A673 (cell line): ENCODE results near the gene GJB5. TPM values are rescaled to one million over a fixed set of nuclear protein-coding genes. Genes with fewer than 3 reads are reported as not detected.
A peak's percentile ranks its signal among the peaks of the same experiment; 100 is the strongest.

ENCODE experiments used
- BruUV-seq: library from RNA; stranded (reverse); fragments of 400-500 nt; replicated peaks from 2 replicates; lab custom pipeline; 2021; lab: Mats Ljungman, UMichigan
- CTCF ChIA-PET: fragments of 300-600 bp; sonication (Branson Sonifier 250); formaldehyde crosslinking; loops from one replicate; lab custom pipeline; 2022; ENCODE audit warnings: antibody characterized with exemption; lab: Charles Lee
- POLR2A ChIA-PET: fragments of 300-600 bp; sonication (Branson Sonifier 250); formaldehyde crosslinking; loops from one replicate; lab custom pipeline; 2022; ENCODE audit warnings: antibody characterized with exemption; ENCODE audit not compliant: low non-redundant PET; lab: Charles Lee
- DNase-seq: peaks from one replicate; pipeline ENCODE4 v3.0.0-alpha.2; 2015; ENCODE audit warnings: low spot score
- H3K27ac ChIP-seq: fragments of 200-600 bp; sonication (generic); 2 replicates; pipeline ENCODE4 v1.5.1; 2016; ENCODE audit warnings: mixed run types, low read depth, mild to moderate bottlenecking, mixed read lengths, antibody characterized with exemption, low read length; ENCODE audit not compliant: poor library complexity, severe bottlenecking
- H3K27me3 ChIP-seq: fragments of 200-600 bp; sonication (generic); replicated peaks from 2 replicates; pipeline ENCODE4 v1.6.1; 2017; ENCODE audit warnings: mixed run types, low read depth, mild to moderate bottlenecking, mixed read lengths, antibody characterized with exemption, low read length; ENCODE audit not compliant: insufficient read depth, poor library complexity
- H3K36me3 ChIP-seq: fragments of 200-600 bp; sonication (generic); 2 replicates; pipeline ENCODE4 v1.6.1; 2016; ENCODE audit warnings: mixed run types, mild to moderate bottlenecking, mixed read lengths, antibody characterized with exemption, low read length; ENCODE audit not compliant: insufficient read depth, poor library complexity, severe bottlenecking
- H3K4me1 ChIP-seq: fragments of 200-600 bp; sonication (generic); 2 replicates; pipeline ENCODE4 v1.6.1; 2017; ENCODE audit warnings: mixed run types, mild to moderate bottlenecking, mixed read lengths, antibody characterized with exemption, low read length; ENCODE audit not compliant: insufficient read depth, poor library complexity, severe bottlenecking
- H3K4me3 ChIP-seq: fragments of 200-600 bp; sonication (generic); 2 replicates; pipeline ENCODE4 v1.5.1; 2016; ENCODE audit warnings: low read depth, mixed run types, mild to moderate bottlenecking, mixed read lengths, low read length; ENCODE audit not compliant: poor library complexity, severe bottlenecking
- H3K9me3 ChIP-seq: fragments of 200-600 bp; sonication (generic); 2 replicates; pipeline ENCODE4 v1.6.1; 2016; ENCODE audit warnings: mixed run types, low read depth, mild to moderate bottlenecking, mixed read lengths, antibody characterized with exemption, low read length; ENCODE audit not compliant: poor library complexity, severe bottlenecking
- CTCF ChIP-seq: fragments of 300-800, 200-600 bp; sonication (generic); conservative IDR thresholded peaks from 2 replicates; pipeline ENCODE4 v1.5.1; 2017; ENCODE audit warnings: low read depth, mild to moderate bottlenecking, antibody characterized with exemption, low read length, moderate library complexity, mixed read lengths
- EZH2 ChIP-seq: fragments of 200-600 bp; sonication (generic); IDR thresholded peaks from 2 replicates; pipeline ENCODE4 v1.6.1; 2017; ENCODE audit warnings: borderline replicate concordance, low read depth, mild to moderate bottlenecking, mixed read lengths, antibody characterized with exemption, low read length; ENCODE audit not compliant: poor library complexity, severe bottlenecking
- intact Hi-C: fragments of 100-400 bp; cut with micrococcal nuclease; formaldehyde crosslinking; loops from one replicate; pipeline ENCODE4 v1.10.0; 2022; ENCODE audit not compliant: unreplicated experiment
- total RNA-seq: library from RNA; stranded (reverse); gene quantifications from 2 replicates; pipeline ENCODE4 v1.2.3, GENCODE V29; 2021

GJB5 gene
- total RNA-seq, 1 experiment from 2014 or later, result not detected

GRCh38 chr1:34709547-34709946 is 45.3 kb upstream of the GJB5 start:
- Histone ChIP-seq H3K36me3 (no peaks in the 10 kb centered on the region), H3K4me3 (no peak overlapping the region), H3K27me3 (peaks cover 15% of the 10 kb centered on the region), H3K9me3 (no peaks in the 10 kb centered on the region), H3K27ac (no peak overlapping the region), H3K4me1 (no peaks in the 10 kb centered on the region)
- ChIA-PET CTCF (no interaction called here), POLR2A (interaction anchor here (0.7 kb wide), 1 partner anchor 1907 kb away, joined by 5 read pairs; no protein-coding TSS in a partner anchor)
- TF ChIP-seq CTCF, result no peak
- no peak for TF ChIP-seq EZH2
- BruUV-seq, result no TSS peak
- intact Hi-C loops, result no loop called here
- DNase-seq, result peak; percentile 17

GRCh38 chr1:34710812-34711211 is 44.0 kb upstream of the GJB5 start:
- H3K9me3 ChIP-seq, result no peaks in the 10 kb centered on the region
- ChIA-PET CTCF (no interaction called here), POLR2A (no interaction called here)
- no peak overlapping the region for H3K27ac ChIP-seq
- no peak overlapping the region for H3K4me3 ChIP-seq
- TF ChIP-seq EZH2 (no peak), CTCF (no peak)
- H3K27me3 ChIP-seq, result peaks cover 3% of the 10 kb centered on the region
- no peaks in the 10 kb centered on the region for H3K36me3 ChIP-seq
- no peaks in the 10 kb centered on the region for H3K4me1 ChIP-seq
- BruUV-seq, result no TSS peak
- intact Hi-C loops, result no loop called here
- DNase-seq, result no peak

DNA sequence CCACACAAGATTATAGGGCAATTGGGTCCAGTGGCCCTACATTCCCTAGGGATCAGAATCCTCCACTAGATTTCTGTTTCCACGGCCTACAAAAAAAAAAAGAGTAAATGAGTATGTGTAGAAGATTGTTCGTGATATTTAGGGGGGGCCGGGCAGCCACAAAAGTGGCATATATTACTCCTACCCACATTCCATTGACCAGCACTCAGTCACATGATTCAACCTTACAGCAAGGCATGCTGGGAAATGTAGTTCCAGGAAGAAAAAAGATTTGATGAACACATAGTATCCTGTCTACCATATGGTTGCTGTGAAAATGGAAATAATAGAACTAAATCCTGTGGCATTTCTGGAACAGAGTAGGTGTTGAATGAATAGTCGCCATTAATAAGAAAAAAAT is 43.4 kb upstream of the GJB5 start:
- Histone ChIP-seq H3K36me3 (no peaks in the 10 kb centered on the region), H3K9me3 (no peaks in the 10 kb centered on the region), H3K4me3 (no peak overlapping the region), H3K27me3 (no peaks in the 10 kb centered on the region), H3K27ac (no peak overlapping the region), H3K4me1 (no peaks in the 10 kb centered on the region)
- intact Hi-C loops, result no loop called here
- POLR2A ChIA-PET, result no interaction called here
- peak; percentile 11 for DNase-seq
- TF ChIP-seq CTCF (no peak), EZH2 (no peak)
- BruUV-seq, result no TSS peak
- CTCF ChIA-PET, result no interaction called here
